ENCODE results near the gene SMC4. TPM values are rescaled to one million over a fixed set of nuclear protein-coding genes. Genes with fewer than 3 reads are reported as not detected.
"Not testable (repeated sequence)": the region's sequence is repeated elsewhere in the genome, so short reads cannot be mapped to it uniquely, and the experiment has no call there.

Gene SMC4
- total RNA-seq, 2 experiments from 2014 or later: 176 to 216 TPM

GRCh38 chr3:160447544-160447943 lies 48.1 kb downstream of the SMC4 start:
- DNase-seq: no peak
- Mint-ChIP-seq H3K36me3 (ENCODE audit: low read depth) (peaks cover 40% of the 10 kb centered on the region), H3K9me3 (ENCODE audit: low read depth) (no peaks in the 10 kb centered on the region), H3K27me3 (no peaks in the 10 kb centered on the region), H3K4me1 (peaks cover 25% of the 10 kb centered on the region), H3K4me3 (peak overlapping the region; percentile 97), H3K27ac (no peak overlapping the region)
- ATAC-seq: no peak
- intact Hi-C loops (cut with DNase I, micrococcal nuclease): loop anchor here in 1 of 2 experiments (5.0 kb wide), 1 partner anchor 775 kb away; the partner anchor contains the start of gene NMD3
- ChIA-PET POLR2A (interaction anchor here (0.7 kb wide), 1 partner anchor 11 kb away, joined by 3 read pairs; no protein-coding TSS in a partner anchor), CTCF (interaction anchor here (0.6 to 1.3 kb wide), 2 partner anchors 12 to 658 kb away, joined by 3 to 6 read pairs; partner anchors contain the start of gene B3GALNT1)

DNA sequence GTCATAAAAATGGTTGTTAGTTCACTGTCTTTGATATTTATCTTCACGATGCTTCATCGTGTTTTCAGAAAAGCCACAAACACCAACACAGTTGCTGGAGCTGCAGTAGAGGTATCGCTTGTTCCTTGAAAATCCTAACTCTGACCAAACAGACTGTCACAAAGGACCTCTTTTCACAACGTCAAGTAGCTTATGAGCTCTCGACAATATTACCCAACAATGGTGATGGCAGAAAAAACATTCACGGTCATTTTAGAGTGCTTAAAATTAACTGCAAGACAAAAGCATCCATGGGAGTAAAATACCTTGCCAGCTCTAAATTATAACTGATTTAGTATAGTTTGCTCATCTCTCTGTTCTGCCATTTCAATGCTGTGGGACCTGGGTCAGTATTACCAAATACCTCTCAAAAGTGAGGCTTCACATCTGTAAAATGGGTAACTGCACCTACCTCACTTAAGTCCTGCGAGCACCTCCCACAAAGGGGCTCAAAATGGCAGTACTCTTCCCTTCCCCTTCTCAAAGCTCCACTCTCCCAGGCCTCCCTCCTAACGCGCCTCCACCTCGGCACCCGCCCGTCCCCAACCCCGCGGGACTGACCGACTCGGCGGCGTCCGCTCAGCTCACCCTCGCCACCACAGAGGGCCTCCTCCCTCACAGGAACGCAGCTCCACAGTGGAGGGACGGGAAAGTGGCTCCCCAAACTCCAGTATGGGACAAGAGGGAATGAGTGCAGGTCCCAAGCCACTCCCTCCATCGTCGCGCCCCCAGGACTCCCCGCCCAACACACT lies 49.6 kb downstream of the SMC4 start:
- peaks cover 31% of the 10 kb centered on the region for H3K36me3 Mint-ChIP-seq (ENCODE audit: low read depth)
- peak overlapping the region; percentile 97 for H3K4me3 Mint-ChIP-seq
- H3K4me1 Mint-ChIP-seq: peaks cover 25% of the 10 kb centered on the region
- DNase-seq (no peak), ATAC-seq (peak; percentile 50)
- no peaks in the 10 kb centered on the region for H3K27me3 Mint-ChIP-seq
- intact Hi-C loops (cut with DNase I, micrococcal nuclease): loop anchor here (1.0 to 5.0 kb wide), 7 partner anchors 37 to 1878 kb away; partner anchors contain the start of genes IFT80 (in 2 of the 2), KPNA4 (in 2 of the 2), SMC4 (in 2 of the 2) and MLF1 (in 1 of the 2)
- CTCF ChIA-PET: interaction anchor here (0.8 to 1.9 kb wide), 5 partner anchors 11 to 80 kb away, joined by 3 to 7 read pairs (median 4); no protein-coding TSS in a partner anchor
- H3K27ac Mint-ChIP-seq: peak overlapping the region; percentile 96
- POLR2A ChIA-PET: interaction anchor here (1.0 to 1.9 kb wide), 7 partner anchors 11 to 422 kb away, joined by 4 to 12 read pairs (median 5); partner anchors contain the start of gene SMC4
- no peaks in the 10 kb centered on the region for H3K9me3 Mint-ChIP-seq (ENCODE audit: low read depth)

- ATAC-seq: peak; percentile 95
- DNase-seq: peak; percentile 99
- H3K4me1 Mint-ChIP-seq: peaks cover 20% of the 10 kb centered on the region
- no peaks in the 10 kb centered on the region for H3K9me3 Mint-ChIP-seq (ENCODE audit: low read depth)
- peaks cover 26% of the 10 kb centered on the region for H3K36me3 Mint-ChIP-seq (ENCODE audit: low read depth)
- peak within 1 kb of the TSS; percentile 96 for H3K27ac Mint-ChIP-seq
- no peaks in the 10 kb centered on the region for H3K27me3 Mint-ChIP-seq
- intact Hi-C loops (cut with DNase I, micrococcal nuclease): loop anchor here (1.0 to 5.0 kb wide), 8 partner anchors 37 to 1879 kb away; partner anchors contain the start of genes IFT80 (in 2 of the 2), KPNA4 (in 2 of the 2), SMC4 (in 2 of the 2) and MLF1 (in 1 of the 2)
- POLR2A ChIA-PET: interaction anchor here (0.5 to 1.9 kb wide), 8 partner anchors 32 to 422 kb away, joined by 3 to 12 read pairs (median 5); partner anchors contain the start of gene SMC4
- H3K4me3 Mint-ChIP-seq: peak within 1 kb of the TSS; percentile 97
- CTCF ChIA-PET: interaction anchor here (0.8 to 1.9 kb wide), 5 partner anchors 12 to 81 kb away, joined by 3 to 7 read pairs (median 4); no protein-coding TSS in a partner anchor
Observed at GRCh38 chr3:160449636-160450598, 50.5 kb downstream of the SMC4 start, which contains the start of gene TRIM59. Gene TRIM59 (minus strand): TSS chr3:160449786. CDS start chr3:160439183, 10,603 bp downstream.

GRCh38 chr3:160450846-160451245 lies 51.4 kb downstream of the SMC4 start:
- ATAC-seq: no peak
- Mint-ChIP-seq H3K27me3 (no peaks in the 10 kb centered on the region), H3K4me1 (peaks cover 20% of the 10 kb centered on the region), H3K4me3 (peak overlapping the region; percentile 97), H3K36me3 (ENCODE audit: low read depth) (peaks cover 23% of the 10 kb centered on the region), H3K9me3 (ENCODE audit: low read depth) (no peaks in the 10 kb centered on the region), H3K27ac (peak overlapping the region; percentile 96)
- ChIA-PET POLR2A (interaction anchor here (0.7 kb wide), 1 partner anchor 28 kb away, joined by 3 read pairs; no protein-coding TSS in a partner anchor), CTCF (interaction anchor here (1.1 kb wide), 1 partner anchor 39 kb away, joined by 3 read pairs; no protein-coding TSS in a partner anchor)
- DNase-seq: no peak
- intact Hi-C loops (cut with DNase I, micrococcal nuclease): loop anchor here in 1 of 2 experiments (2.0 kb wide), 1 partner anchor 304 kb away; no protein-coding TSS in a partner anchor

GRCh38 chr3:160451602-160452001 lies 52.2 kb downstream of the SMC4 start:
- Mint-ChIP-seq H3K27me3 (no peaks in the 10 kb centered on the region), H3K27ac (no peak overlapping the region), H3K36me3 (ENCODE audit: low read depth) (peaks cover 17% of the 10 kb centered on the region), H3K4me3 (no peak overlapping the region), H3K9me3 (ENCODE audit: low read depth) (no peaks in the 10 kb centered on the region), H3K4me1 (peaks cover 14% of the 10 kb centered on the region)
- no peak for ATAC-seq
- intact Hi-C loops (cut with DNase I, micrococcal nuclease): loop anchor here in 1 of 2 experiments (2.0 kb wide), 1 partner anchor 303 kb away; no protein-coding TSS in a partner anchor
- no peak for DNase-seq
- ChIA-PET POLR2A (interaction anchor here (0.6 to 0.7 kb wide), 2 partner anchors 28 to 770 kb away, joined by 3 read pairs; no protein-coding TSS in a partner anchor), CTCF (interaction anchor here (1.1 kb wide), 1 partner anchor 40 kb away, joined by 3 read pairs; no protein-coding TSS in a partner anchor)

DNA sequence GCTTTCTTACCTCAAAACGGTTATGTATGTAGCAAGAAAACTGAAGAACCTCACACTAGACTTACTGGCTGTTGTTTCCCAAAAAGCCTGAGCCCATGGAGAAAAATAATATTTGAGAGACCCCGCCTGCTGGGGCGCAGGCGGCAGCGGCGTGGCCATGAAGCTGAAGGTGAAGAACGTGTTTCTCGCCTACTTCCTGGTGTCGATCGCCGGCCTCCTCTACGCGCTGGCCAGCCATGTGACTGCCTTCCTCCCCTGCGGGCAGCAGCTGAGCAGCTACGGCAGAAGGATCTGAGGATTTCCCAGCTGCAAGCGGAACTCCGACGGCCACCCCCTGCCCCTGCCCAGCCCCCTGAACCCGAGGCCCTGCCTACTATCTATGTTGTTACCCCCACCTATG lies 52.8 kb downstream of the SMC4 start:
- DNase-seq; H3K9me3 Mint-ChIP-seq (ENCODE audit: low read depth); H3K27ac Mint-ChIP-seq; CTCF ChIA-PET; H3K27me3 Mint-ChIP-seq; H3K4me3 Mint-ChIP-seq; ATAC-seq; intact Hi-C loops (cut with DNase I, micrococcal nuclease): not testable (repeated sequence)
- Mint-ChIP-seq H3K4me1 (peaks cover 10% of the 10 kb centered on the region), H3K36me3 (ENCODE audit: low read depth) (peaks cover 14% of the 10 kb centered on the region)
- POLR2A ChIA-PET: interaction anchor here (0.6 kb wide), 1 partner anchor 769 kb away, joined by 3 read pairs; no protein-coding TSS in a partner anchor

- DNase-seq: no peak
- Mint-ChIP-seq H3K4me3 (no peak overlapping the region), H3K4me1 (peaks cover 6% of the 10 kb centered on the region), H3K27me3 (no peaks in the 10 kb centered on the region), H3K36me3 (ENCODE audit: low read depth) (peaks cover 4% of the 10 kb centered on the region), H3K9me3 (ENCODE audit: low read depth) (no peaks in the 10 kb centered on the region), H3K27ac (no peak overlapping the region)
- intact Hi-C loops (cut with DNase I, micrococcal nuclease): no loop called here
- ChIA-PET CTCF (interaction anchor here (1.1 kb wide), 1 partner anchor 100 kb away, joined by 3 read pairs; no protein-coding TSS in a partner anchor), POLR2A (no interaction called here)
- no peak for ATAC-seq
Observed at GRCh38 chr3:160454995-160455394, 55.5 kb downstream of the SMC4 start.

- ATAC-seq: no peak
- DNase-seq: no peak
- Mint-ChIP-seq H3K27ac (no peak overlapping the region), H3K27me3 (no peaks in the 10 kb centered on the region), H3K36me3 (ENCODE audit: low read depth) (no peaks in the 10 kb centered on the region), H3K9me3 (ENCODE audit: low read depth) (no peaks in the 10 kb centered on the region), H3K4me1 (no peaks in the 10 kb centered on the region), H3K4me3 (no peak overlapping the region)
- POLR2A ChIA-PET: interaction anchor here (0.7 kb wide), 1 partner anchor 342 kb away, joined by 5 read pairs; no protein-coding TSS in a partner anchor
- CTCF ChIA-PET: no interaction called here
- intact Hi-C loops (cut with DNase I, micrococcal nuclease): no loop called here
Observed at GRCh38 chr3:160455846-160456245, 56.4 kb downstream of the SMC4 start.

GRCh38 chr3:160458151-160458550 lies 58.7 kb downstream of the SMC4 start:
- H3K27ac Mint-ChIP-seq: no peak overlapping the region

GRCh38 chr3:160459450-160459970 lies 60.1 kb downstream of the SMC4 start:
- H3K27ac Mint-ChIP-seq: no peak overlapping the region
- intact Hi-C loops (cut with DNase I, micrococcal nuclease): no loop called here
- H3K9me3 Mint-ChIP-seq (ENCODE audit: low read depth): no peaks in the 10 kb centered on the region
- ChIA-PET CTCF (interaction anchor here (0.6 to 1.6 kb wide), 3 partner anchors 21 to 94 kb away, joined by 3 to 4 read pairs (median 3); no protein-coding TSS in a partner anchor), POLR2A (no interaction called here)
- H3K27me3 Mint-ChIP-seq: peaks cover 3% of the 10 kb centered on the region
- DNase-seq (no peak), ATAC-seq (no peak)
- no peaks in the 10 kb centered on the region for H3K36me3 Mint-ChIP-seq (ENCODE audit: low read depth)
- H3K4me3 Mint-ChIP-seq: no peak overlapping the region
- no peaks in the 10 kb centered on the region for H3K4me1 Mint-ChIP-seq

More at GRCh38 chr3:160458151-160458550, 58.7 kb downstream of the SMC4 start:
- ChIA-PET CTCF (interaction anchor here (0.6 kb wide), 1 partner anchor 54 kb away, joined by 4 read pairs; no protein-coding TSS in a partner anchor), POLR2A (no interaction called here)
- H3K4me1 Mint-ChIP-seq: no peaks in the 10 kb centered on the region
- ATAC-seq (no peak), DNase-seq (no peak)
- H3K9me3 Mint-ChIP-seq (ENCODE audit: low read depth): no peaks in the 10 kb centered on the region
- H3K4me3 Mint-ChIP-seq: no peak overlapping the region
- H3K36me3 Mint-ChIP-seq (ENCODE audit: low read depth): no peaks in the 10 kb centered on the region
- H3K27me3 Mint-ChIP-seq: peaks cover 3% of the 10 kb centered on the region
- intact Hi-C loops (cut with DNase I, micrococcal nuclease): no loop called here

Data from activated CD4-positive, alpha-beta T cell treated with anti-CD3 and anti-CD28 coated beads for 36 hours (primary cell).